B cell (primary cell): Measurements from ENCODE around the gene BTG1.

Experiments used
- EZH2 ChIP-seq: IDR thresholded peaks from 2 replicates; pipeline ENCODE4 v1.6.1; 2012; ENCODE audit warnings: borderline replicate concordance, low read depth, mild to moderate bottlenecking, moderate library complexity, low read length; ENCODE audit not compliant: insufficient read depth, poor library complexity, severe bottlenecking
- TF ChIP-seq, protein P1 (sequence below): fragments of 200-600 bp; IDR thresholded peaks from one replicate; pipeline ENCODE4 v1.8.0; 2022; ENCODE audit warnings: antibody characterized with exemption, mild to moderate bottlenecking

DNA sequence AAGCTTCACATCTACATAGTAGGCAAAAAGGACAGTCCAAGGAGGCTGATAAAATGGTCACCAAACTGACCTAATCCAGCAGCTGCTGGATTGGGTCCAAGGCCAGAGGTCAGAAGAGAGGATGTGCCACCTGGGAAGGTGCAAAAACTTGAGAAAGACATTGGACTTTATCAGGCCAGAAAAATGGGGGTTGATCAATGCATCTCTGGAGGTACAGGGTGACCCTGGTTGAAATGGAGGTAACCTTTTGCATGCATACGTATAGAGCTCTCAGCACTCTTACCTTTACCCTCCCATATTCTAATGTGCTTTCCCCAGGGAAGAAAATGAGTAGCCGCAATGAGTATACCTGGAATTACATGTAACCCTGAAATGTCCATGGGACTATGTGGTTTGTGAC lies 16.0 kb downstream of the BTG1 start:
- TF ChIP-seq, protein P1, sequence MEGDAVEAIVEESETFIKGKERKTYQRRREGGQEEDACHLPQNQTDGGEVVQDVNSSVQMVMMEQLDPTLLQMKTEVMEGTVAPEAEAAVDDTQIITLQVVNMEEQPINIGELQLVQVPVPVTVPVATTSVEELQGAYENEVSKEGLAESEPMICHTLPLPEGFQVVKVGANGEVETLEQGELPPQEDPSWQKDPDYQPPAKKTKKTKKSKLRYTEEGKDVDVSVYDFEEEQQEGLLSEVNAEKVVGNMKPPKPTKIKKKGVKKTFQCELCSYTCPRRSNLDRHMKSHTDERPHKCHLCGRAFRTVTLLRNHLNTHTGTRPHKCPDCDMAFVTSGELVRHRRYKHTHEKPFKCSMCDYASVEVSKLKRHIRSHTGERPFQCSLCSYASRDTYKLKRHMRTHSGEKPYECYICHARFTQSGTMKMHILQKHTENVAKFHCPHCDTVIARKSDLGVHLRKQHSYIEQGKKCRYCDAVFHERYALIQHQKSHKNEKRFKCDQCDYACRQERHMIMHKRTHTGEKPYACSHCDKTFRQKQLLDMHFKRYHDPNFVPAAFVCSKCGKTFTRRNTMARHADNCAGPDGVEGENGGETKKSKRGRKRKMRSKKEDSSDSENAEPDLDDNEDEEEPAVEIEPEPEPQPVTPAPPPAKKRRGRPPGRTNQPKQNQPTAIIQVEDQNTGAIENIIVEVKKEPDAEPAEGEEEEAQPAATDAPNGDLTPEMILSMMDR = no peak
- no peak for TF ChIP-seq EZH2
